ACHN (cell line): Measurements from ENCODE around the gene BRICD5.
"Not testable (repeated sequence)": the region's sequence is repeated elsewhere in the genome, so short reads cannot be mapped to it uniquely, and the experiment has no call there.

Source experiments
- DNase-seq: peaks from one replicate; pipeline ENCODE4 v3.0.0-alpha.2; 2015
- in situ Hi-C: cut with HindIII; loops from 2 replicates; pipeline ENCODE4 v1.10.0; 2017; ENCODE audit warnings: low sequenced_read_pairs, low pct_ligation_motif_present, low pct_unique_long_range_greater_than_20kb

Gene BRICD5

GRCh38 chr16:2206780-2207433 lies 3.8 kb downstream of the BRICD5 start:
- in situ Hi-C loops = no loop called here
- DNase-seq = no peak

- in situ Hi-C loops = no loop called here
- DNase-seq = no peak
These were observed 4.3 kb downstream of the BRICD5 start for GRCh38 chr16:2206420-2206779.

- no peak for DNase-seq
- in situ Hi-C loops = no loop called here
These were observed 4.7 kb downstream of the BRICD5 start for GRCh38 chr16:2205967-2206313.

GRCh38 chr16:2205104-2205966 lies 5.3 kb downstream of the BRICD5 start, which contains the start of gene MLST8:
Gene MLST8 (plus strand): TSS chr16:2205454. CDS start chr16:2206086, 632 bp downstream.
- in situ Hi-C loops = no loop called here
- peak; percentile 88 for DNase-seq

GRCh38 chr16:2204416-2205103 lies 6.1 kb downstream of the BRICD5 start:
- DNase-seq = no peak
- in situ Hi-C loops = no loop called here

- DNase-seq, in situ Hi-C loops: not testable (repeated sequence)
These were observed 7.5 kb downstream of the BRICD5 start for GRCh38 chr16:2203119-2203688.

GRCh38 chr16:2200313-2200712 lies 10.3 kb downstream of the BRICD5 start:
- DNase-seq = no peak

GRCh38 chr16:2199621-2200139 lies 11.0 kb downstream of the BRICD5 start:
- in situ Hi-C loops = no loop called here
- no peak for DNase-seq

More at GRCh38 chr16:2200313-2200712, 10.3 kb downstream of the BRICD5 start:
- in situ Hi-C loops = no loop called here

- in situ Hi-C loops = no loop called here
- DNase-seq = no peak
These were observed 11.6 kb downstream of the BRICD5 start for GRCh38 chr16:2199095-2199494.

GRCh38 chr16:2198283-2198682 lies 12.4 kb downstream of the BRICD5 start:
- in situ Hi-C loops = no loop called here

GRCh38 chr16:2197765-2198164 lies 12.9 kb downstream of the BRICD5 start:
- in situ Hi-C loops = no loop called here
- DNase-seq = no peak

More at GRCh38 chr16:2198283-2198682, 12.4 kb downstream of the BRICD5 start:
- no peak for DNase-seq

GRCh38 chr16:2196981-2197511 lies 13.6 kb downstream of the BRICD5 start:
- no peak for DNase-seq
- in situ Hi-C loops = no loop called here

- in situ Hi-C loops = no loop called here
- peak; percentile 47 for DNase-seq
These were observed 14.3 kb downstream of the BRICD5 start, which contains the start of gene CASKIN1 for GRCh38 chr16:2196162-2196980. Gene CASKIN1 (minus strand): TSS chr16:2196605. CDS start chr16:2196432, 173 bp downstream.

GRCh38 chr16:2195322-2196161 lies 15.1 kb downstream of the BRICD5 start:
- in situ Hi-C loops = no loop called here
- no peak for DNase-seq

GRCh38 chr16:2194852-2195321 lies 15.8 kb downstream of the BRICD5 start:
- in situ Hi-C loops = no loop called here
- peak; percentile 70 for DNase-seq

- DNase-seq = peak; percentile 23
- in situ Hi-C loops = no loop called here
These were observed 16.4 kb downstream of the BRICD5 start for GRCh38 chr16:2194166-2194834.
